ENCODE data around the gene UBR2.

The UBR2 gene

DNA sequence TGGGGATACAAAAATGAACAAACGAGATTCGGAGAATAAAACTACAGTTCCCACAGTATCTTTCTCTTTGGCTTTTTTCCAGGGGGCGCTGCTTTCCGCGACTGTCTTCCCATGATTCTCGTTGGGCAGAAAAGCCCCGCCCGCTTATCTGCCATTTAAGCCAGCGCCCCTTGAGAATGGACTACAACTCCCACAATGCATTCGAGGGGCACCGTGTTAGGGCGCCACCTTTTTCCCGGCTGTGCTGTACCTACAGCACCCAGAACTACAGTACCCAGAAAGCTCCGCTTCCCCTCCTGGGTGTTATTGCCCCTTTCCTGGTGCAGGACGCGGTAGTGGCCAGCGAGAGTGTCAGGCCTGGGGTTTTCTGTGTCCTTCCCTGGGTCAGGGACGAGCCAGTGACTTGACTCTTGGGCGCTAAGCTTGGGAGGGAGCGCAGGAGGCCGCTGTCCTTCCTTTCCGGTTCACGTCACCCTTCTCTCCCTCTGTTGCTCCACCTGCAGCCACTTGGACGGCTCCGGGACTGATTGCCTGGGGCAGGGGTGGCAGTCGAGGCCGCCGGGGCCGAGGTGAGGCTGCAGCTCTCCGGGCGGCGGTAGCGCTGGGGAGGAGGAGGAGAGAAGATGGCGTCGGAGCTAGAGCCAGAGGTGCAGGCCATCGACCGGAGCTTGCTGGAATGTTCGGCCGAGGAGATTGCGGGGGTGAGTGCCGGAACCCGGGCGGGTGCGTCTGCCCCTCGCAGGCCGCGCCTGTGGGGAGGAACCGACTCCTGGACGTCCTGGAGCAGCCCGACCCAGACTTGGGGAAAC, at the start of gene UBR2:
UBR2 (plus strand) TSS at position 333 of the 809 bp plus-strand sequence; CDS start at position 624, 291 bp downstream.
- CTCF ChIA-PET, result interaction anchor here (1.2 to 6.3 kb wide), 5 partner anchors 11 to 163 kb away, joined by 5 to 26 read pairs (median 5); no protein-coding TSS in a partner anchor
- Mint-ChIP-seq H3K4me3 (peak within 1 kb of the TSS; percentile 94), H3K27ac (peak within 1 kb of the TSS; percentile 95), H3K4me1 (peaks cover 35% of the 10 kb centered on the region), H3K27me3 (peaks cover 18% of the 10 kb centered on the region), H3K9me3 (no peaks in the 10 kb centered on the region), H3K36me3 (peaks cover 22% of the 10 kb centered on the region)
- DNase-seq, result peak; percentile 97

DNA sequence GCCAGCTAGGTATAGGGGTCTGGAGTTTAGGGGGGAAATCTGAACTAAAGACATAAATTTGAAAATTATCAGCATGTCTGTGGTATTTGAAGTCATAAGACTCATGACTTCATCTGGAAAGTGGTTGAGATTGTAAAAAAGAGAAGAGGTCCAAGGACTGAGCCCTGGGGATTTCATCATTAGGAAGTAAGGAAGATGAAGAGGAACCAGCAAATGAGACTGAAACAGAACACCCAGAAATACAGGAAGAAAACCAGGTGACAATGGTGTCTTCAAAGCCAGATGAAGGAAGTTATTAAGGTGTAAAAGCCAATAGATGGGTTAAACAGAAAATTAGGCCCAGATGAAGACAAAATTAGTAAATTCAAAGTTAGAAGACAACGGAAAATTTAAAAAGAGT, 49.1 kb upstream of the UBR2 start:
- Mint-ChIP-seq H3K27ac (no peak overlapping the region), H3K4me1 (no peaks in the 10 kb centered on the region)
- CTCF ChIA-PET, result no interaction called here

DNA sequence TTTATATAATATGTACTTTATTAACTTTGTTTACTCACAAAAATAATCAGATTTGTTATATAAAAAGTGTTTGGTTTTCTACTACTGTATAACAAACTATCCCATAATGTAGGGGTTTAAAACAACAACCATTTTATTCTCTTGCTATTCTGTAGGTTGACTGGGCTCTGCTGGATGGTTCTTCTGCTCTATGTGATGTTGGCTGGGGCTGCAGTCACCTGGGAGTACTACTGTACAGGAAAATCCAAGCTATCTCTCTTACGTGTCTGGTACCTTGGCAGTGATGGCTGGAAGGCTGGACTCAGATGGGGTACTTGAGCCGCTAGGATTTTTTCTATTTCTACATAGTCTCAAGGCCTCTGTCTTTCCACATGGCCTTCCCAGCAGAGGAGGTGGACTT, 44.0 kb upstream of the UBR2 start:
- CTCF ChIA-PET, result interaction anchor here (0.9 kb wide), 1 partner anchor 28 kb away, joined by 4 read pairs; no protein-coding TSS in a partner anchor
- Mint-ChIP-seq H3K9me3 (peaks cover 7% of the 10 kb centered on the region), H3K4me1 (no peaks in the 10 kb centered on the region), H3K27me3 (no peaks in the 10 kb centered on the region), H3K27ac (no peak overlapping the region), H3K4me3 (no peak overlapping the region), H3K36me3 (no peaks in the 10 kb centered on the region)
- no peak for DNase-seq

More for the DNA sequence above, 49.1 kb upstream of the UBR2 start:
- Mint-ChIP-seq H3K36me3 (no peaks in the 10 kb centered on the region), H3K27me3 (no peaks in the 10 kb centered on the region), H3K4me3 (no peak overlapping the region), H3K9me3 (peaks cover under 1% of the 10 kb centered on the region)
- DNase-seq, result no peak

DNA sequence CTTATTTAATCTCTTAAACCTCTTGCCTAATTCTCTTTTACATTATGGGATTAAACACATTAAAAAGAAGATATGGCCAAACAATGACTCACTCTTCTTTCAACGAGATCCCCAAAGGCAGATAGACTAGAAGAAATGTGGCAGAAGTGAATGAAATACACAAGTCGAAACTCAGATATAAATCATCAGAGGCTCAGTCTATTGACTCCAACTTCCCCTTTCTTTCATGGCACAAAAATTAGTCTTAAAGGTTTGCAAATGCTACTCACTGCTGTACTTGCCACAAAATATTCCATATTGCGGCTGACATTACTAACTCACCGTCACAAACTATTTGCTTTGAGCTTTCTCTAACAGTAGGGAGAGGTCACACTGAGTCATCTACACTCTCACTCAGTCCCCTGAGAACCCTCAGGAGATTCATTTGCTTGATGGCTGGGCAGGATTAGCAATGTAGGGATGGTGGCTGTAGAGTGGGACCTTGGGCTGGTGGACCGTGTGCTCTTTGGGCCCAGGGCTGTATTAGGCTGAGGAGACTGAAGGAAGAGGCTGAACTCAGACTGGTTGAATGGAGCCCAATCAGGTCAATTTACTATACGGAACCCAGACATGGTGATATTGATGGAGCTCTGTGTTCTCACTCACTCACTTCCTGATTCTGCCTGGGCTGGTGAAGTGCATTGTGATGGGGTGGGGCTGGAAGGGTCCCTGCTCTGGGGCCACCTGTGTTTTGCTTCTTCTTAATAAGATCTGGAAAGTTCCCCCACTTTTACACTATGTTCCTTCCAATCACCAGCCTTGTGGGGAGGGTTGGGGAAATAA, 42.8 kb upstream of the UBR2 start:
- H3K27ac Mint-ChIP-seq, result no peak overlapping the region
- no peak overlapping the region for H3K4me3 Mint-ChIP-seq

DNA sequence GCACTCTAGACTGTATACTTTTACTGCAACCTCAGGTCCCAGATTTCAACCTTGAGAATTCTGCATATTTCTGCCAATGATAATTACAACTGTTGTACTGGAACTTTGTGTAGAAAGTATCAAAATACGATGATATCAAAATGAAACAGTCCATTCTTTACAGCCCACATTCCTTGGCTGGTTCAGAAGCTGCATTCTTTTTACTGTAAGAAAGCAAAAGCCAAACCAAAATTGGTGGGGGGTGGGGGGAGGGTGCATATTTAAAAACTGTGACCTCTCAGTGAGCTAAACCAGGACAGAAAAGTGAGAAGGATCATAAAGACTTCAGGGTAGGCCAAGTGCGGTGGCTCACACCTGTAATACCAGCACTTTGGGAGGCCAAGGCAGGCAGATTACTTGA, 41.8 kb upstream of the UBR2 start:
- H3K4me3 Mint-ChIP-seq, result no peak overlapping the region
- no peaks in the 10 kb centered on the region for H3K27me3 Mint-ChIP-seq
- H3K36me3 Mint-ChIP-seq, result no peaks in the 10 kb centered on the region
- DNase-seq, result no peak
- no peaks in the 10 kb centered on the region for H3K4me1 Mint-ChIP-seq
- CTCF ChIA-PET, result interaction anchor here (0.8 to 1.4 kb wide), 2 partner anchors 31 to 62 kb away, joined by 3 read pairs; no protein-coding TSS in a partner anchor
- H3K27ac Mint-ChIP-seq, result no peak overlapping the region
- H3K9me3 Mint-ChIP-seq, result peaks cover 7% of the 10 kb centered on the region

More for the DNA sequence above, 42.8 kb upstream of the UBR2 start:
- no peaks in the 10 kb centered on the region for H3K27me3 Mint-ChIP-seq
- H3K36me3 Mint-ChIP-seq, result no peaks in the 10 kb centered on the region
- no peaks in the 10 kb centered on the region for H3K4me1 Mint-ChIP-seq
- DNase-seq, result no peak
- CTCF ChIA-PET, result no interaction called here
- peaks cover 7% of the 10 kb centered on the region for H3K9me3 Mint-ChIP-seq

DNA sequence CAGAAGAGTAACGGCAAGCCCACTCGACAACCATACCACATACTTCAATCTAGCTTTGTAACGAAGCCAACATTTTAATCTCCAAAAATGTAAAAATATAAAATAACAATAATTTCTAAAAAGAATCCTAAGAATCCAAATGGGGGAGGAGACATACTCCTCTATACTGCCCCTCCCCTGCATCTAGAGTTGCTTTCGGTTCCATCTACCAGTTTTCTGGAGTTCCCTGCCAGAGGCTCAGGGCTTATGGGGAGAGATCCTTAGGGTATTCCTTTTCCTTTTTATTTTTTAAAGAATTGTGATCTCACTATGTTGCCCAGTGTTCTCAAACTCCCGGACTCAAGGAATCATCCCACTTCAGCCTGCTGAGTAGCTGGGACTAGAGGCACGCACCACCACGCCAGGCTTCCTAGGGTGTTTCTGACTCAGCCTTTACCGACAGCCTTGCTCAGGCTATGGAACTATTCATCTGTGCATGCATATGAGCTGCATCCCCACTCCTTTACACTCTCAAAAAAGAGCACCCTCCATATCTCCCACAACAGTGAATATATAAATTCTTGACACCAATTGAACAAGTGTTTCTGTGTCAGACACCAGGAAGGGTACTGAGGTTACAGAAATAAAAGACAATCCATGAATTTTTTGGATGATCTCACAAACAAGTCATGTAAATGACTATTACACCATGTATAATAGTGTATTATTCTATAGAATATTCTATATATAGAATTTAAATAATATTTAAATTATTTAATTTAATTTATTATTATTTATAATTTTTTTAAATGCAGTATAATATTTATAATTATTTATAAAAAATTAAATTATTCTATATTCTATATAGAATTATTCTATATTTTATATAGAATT, 40.7 kb upstream of the UBR2 start:
- DNase-seq, result no peak
- Mint-ChIP-seq H3K4me1 (no peaks in the 10 kb centered on the region), H3K27ac (no peak overlapping the region), H3K9me3 (peaks cover 7% of the 10 kb centered on the region), H3K4me3 (no peak overlapping the region), H3K36me3 (no peaks in the 10 kb centered on the region), H3K27me3 (no peaks in the 10 kb centered on the region)
- CTCF ChIA-PET, result interaction anchor here (0.8 to 1.4 kb wide), 2 partner anchors 30 to 64 kb away, joined by 3 read pairs; no protein-coding TSS in a partner anchor

DNA sequence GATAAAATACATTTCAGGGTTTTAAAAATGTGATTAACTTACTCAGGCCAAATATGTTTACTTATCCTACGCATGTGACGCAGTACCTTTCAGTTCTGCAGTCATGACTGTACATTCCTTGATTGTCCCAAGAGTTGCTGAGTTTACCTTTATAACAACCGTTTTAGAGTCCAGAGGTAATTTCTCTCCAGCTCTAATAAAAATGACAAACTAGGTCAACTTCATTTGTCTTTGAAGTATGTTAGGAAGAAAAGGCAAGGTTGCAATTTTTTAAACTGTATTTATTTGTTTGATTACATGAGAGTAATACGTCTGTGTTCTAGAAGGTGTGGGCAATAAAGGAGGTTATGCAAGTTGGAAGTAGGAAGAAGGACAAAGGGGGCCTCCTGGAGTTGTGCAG, 38.6 kb upstream of the UBR2 start:
- no peaks in the 10 kb centered on the region for H3K36me3 Mint-ChIP-seq
- H3K27ac Mint-ChIP-seq, result no peak overlapping the region
- no peak for DNase-seq
- no peaks in the 10 kb centered on the region for H3K4me1 Mint-ChIP-seq
- H3K9me3 Mint-ChIP-seq, result peaks cover 2% of the 10 kb centered on the region
- no peak overlapping the region for H3K4me3 Mint-ChIP-seq
- CTCF ChIA-PET, result no interaction called here
- peaks cover under 1% of the 10 kb centered on the region for H3K27me3 Mint-ChIP-seq

DNA sequence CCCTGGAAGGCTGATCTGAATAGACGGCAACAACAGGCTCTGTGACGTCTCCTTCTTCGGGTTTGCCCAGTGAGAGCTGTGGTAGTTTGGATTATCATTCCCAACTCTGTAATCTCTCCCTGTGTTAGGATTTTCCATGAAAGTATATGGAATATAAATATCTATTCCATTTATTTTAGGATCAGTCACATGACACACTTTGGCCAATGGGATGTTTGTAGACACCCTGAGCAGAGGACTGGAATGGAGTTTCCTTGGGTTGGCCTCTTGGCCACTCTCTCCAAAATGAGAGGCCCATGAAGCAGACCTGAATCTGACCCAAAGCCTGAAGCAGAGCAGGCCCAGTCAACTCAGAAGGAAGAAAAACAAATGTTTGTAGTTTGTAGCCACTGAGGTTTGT, 37.2 kb upstream of the UBR2 start:
- H3K27me3 Mint-ChIP-seq, result peaks cover 4% of the 10 kb centered on the region
- H3K9me3 Mint-ChIP-seq, result no peaks in the 10 kb centered on the region
- no peaks in the 10 kb centered on the region for H3K36me3 Mint-ChIP-seq
- DNase-seq, result no peak
- H3K4me1 Mint-ChIP-seq, result no peaks in the 10 kb centered on the region
- no peak overlapping the region for H3K4me3 Mint-ChIP-seq
- CTCF ChIA-PET, result no interaction called here
- no peak overlapping the region for H3K27ac Mint-ChIP-seq

DNA sequence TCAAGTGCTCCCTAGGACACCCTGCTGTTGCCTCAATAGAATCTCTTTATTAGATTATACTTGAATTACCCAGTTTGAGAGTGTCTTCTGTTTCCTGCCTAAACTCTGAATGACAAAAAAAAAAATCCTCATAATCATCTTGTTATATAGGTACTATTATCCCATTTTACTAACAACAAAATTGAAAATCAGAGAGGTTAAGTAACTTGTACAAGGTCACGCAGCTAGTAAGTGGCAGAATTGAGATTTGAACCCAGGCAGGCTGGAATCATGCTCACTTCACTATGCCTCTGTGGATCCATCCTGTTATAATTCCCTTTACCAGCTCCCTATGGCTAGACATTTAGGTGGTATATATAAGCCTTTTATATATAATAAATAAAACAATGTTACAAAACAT, 36.6 kb upstream of the UBR2 start:
- no peaks in the 10 kb centered on the region for H3K4me1 Mint-ChIP-seq
- no peak for DNase-seq
- CTCF ChIA-PET, result no interaction called here
- H3K4me3 Mint-ChIP-seq, result no peak overlapping the region
- no peaks in the 10 kb centered on the region for H3K36me3 Mint-ChIP-seq
- H3K27me3 Mint-ChIP-seq, result peaks cover 4% of the 10 kb centered on the region
- no peak overlapping the region for H3K27ac Mint-ChIP-seq
- no peaks in the 10 kb centered on the region for H3K9me3 Mint-ChIP-seq

DNA sequence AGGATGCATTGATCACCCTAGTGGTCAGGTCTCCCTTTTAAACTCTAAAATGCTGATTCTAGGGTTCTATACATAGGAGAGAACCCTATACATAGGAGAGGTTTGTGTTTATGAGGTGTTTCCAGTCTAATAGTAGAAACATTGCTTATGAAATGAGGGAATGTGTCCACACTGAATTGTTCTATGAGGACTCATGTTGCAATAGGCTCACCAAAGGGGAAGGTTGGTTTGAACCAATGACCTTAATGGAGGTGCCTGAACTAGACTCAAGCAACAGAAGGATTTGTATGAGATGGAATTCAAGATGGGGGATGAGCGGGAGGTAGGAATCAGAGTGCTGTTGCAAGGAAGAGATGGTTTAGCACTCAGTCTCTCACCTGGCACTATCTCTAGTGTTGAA, 33.5 kb upstream of the UBR2 start:
- no peak for DNase-seq
- no peaks in the 10 kb centered on the region for H3K9me3 Mint-ChIP-seq
- peaks cover 7% of the 10 kb centered on the region for H3K27me3 Mint-ChIP-seq
- H3K27ac Mint-ChIP-seq, result no peak overlapping the region
- CTCF ChIA-PET, result no interaction called here
- no peaks in the 10 kb centered on the region for H3K4me1 Mint-ChIP-seq
- no peak overlapping the region for H3K4me3 Mint-ChIP-seq
- H3K36me3 Mint-ChIP-seq, result no peaks in the 10 kb centered on the region

DNA sequence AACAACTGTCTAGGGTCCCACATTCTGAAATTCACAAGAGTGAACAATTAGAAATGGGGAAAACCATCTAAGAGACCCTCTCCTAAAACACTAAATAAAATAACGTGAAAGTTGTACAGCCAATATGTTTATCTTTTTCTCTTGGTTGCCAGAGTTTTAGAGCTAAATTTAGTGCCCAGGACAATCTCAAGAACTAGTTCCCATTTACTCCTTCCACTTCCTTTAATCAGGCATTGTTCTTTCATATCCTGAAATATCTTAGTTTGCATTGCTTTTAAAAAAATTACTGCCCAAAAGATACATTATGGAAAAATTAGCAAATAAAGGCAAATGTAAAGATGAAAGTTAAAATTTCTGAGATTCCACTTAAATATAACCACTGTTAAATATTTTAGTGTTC, 33.1 kb upstream of the UBR2 start:
- DNase-seq, result no peak
- Mint-ChIP-seq H3K4me1 (no peaks in the 10 kb centered on the region), H3K4me3 (no peak overlapping the region), H3K9me3 (no peaks in the 10 kb centered on the region), H3K27ac (no peak overlapping the region), H3K27me3 (peaks cover 7% of the 10 kb centered on the region), H3K36me3 (no peaks in the 10 kb centered on the region)
- CTCF ChIA-PET, result interaction anchor here (0.8 to 2.6 kb wide), 6 partner anchors 17 to 269 kb away, joined by 3 to 14 read pairs (median 5); no protein-coding TSS in a partner anchor

DNA sequence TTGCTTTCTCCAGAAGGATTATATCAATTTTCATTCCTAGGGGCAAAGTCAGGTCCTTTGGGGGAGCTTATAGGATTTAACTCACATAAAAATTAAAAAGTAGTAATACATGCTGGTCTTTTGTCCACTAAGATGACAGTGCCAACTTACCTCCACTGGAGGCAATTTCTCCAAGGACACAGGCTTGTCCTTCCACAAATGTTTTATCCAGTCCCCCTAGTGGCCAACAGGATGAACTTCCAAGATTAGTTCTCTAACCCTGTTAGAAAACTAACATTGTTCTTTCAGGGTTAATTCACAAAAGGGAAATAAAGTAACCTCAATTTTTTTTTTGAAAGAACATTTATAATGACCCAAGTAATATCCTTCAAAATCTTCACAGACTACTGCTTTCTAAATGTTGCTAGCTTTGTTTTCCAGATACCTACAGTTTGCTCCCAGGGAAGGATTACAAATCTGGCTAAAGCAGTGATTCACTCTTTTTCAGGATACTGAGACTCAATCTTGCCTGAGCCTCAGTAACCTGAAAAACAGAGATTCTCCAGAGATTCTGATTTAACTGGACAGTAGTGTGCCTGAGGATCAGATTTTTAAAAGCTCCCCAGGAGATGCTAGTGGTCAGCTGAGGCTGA, 31.7 kb upstream of the UBR2 start:
- Mint-ChIP-seq H3K9me3 (no peaks in the 10 kb centered on the region), H3K36me3 (no peaks in the 10 kb centered on the region), H3K4me1 (no peaks in the 10 kb centered on the region), H3K27me3 (peaks cover 7% of the 10 kb centered on the region), H3K27ac (no peak overlapping the region), H3K4me3 (no peak overlapping the region)
- CTCF ChIA-PET, result interaction anchor here (0.8 to 2.6 kb wide), 19 partner anchors 13 to 317 kb away, joined by 3 to 14 read pairs (median 4); partner anchors contain the start of gene UBR2
- peak; percentile 24 for DNase-seq

DNA sequence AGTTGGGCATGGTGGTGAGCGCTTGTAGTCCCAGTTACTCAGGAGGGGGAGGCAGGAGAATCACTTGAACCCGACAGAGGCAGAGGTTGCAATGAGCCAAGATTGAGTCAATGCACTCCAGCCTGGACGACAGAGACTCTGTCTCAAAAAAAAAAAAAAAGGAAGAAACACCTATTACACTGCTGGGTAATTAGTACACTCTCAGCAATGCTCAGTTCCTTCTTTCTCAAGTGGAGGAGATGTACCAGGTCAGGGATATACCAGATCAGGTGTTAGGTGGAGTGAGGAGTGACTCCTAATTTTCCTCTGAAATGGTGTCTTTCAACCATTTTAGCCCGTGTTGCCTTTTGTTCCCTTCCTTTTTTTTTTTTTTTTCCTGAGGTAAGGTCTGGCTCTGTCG, 30.0 kb upstream of the UBR2 start:
- Mint-ChIP-seq H3K36me3 (no peaks in the 10 kb centered on the region), H3K4me3 (no peak overlapping the region)
- CTCF ChIA-PET, result interaction anchor here (0.6 to 4.0 kb wide), 2 partner anchors 13 to 240 kb away, joined by 4 to 24 read pairs; no protein-coding TSS in a partner anchor

More for the DNA sequence above, 30.0 kb upstream of the UBR2 start:
- Mint-ChIP-seq H3K27me3 (peaks cover 7% of the 10 kb centered on the region), H3K27ac (no peak overlapping the region), H3K4me1 (no peaks in the 10 kb centered on the region), H3K9me3 (no peaks in the 10 kb centered on the region)
- DNase-seq, result no peak
